ENCODE measurements around the gene ACSF3.

The ACSF3 gene

GRCh38 chr16:89201439-89202377 is 108.1 kb downstream of the ACSF3 start:
- peak; percentile 47 for DNase-seq

GRCh38 chr16:89202422-89203215 is 109.0 kb downstream of the ACSF3 start:
- no peak for DNase-seq
